GM23248 (cell line): ENCODE results near the gene PAPOLB.

ENCODE experiments used
- EZH2 ChIP-seq: fragments of 200-600 bp; sonication (generic); IDR thresholded peaks from 2 replicates; pipeline ENCODE4 v1.6.1; 2018; ENCODE audit warnings: antibody characterized with exemption, mild to moderate bottlenecking; ENCODE audit not compliant: insufficient read depth, poor library complexity, severe bottlenecking
- EZH2phosphoT487 ChIP-seq: fragments of 200-600 bp; sonication (generic); IDR thresholded peaks from 2 replicates; pipeline ENCODE4 v1.6.1; 2018; ENCODE audit warnings: antibody characterized with exemption, moderate library complexity, mild to moderate bottlenecking, low read depth; ENCODE audit not compliant: insufficient read depth

DNA sequence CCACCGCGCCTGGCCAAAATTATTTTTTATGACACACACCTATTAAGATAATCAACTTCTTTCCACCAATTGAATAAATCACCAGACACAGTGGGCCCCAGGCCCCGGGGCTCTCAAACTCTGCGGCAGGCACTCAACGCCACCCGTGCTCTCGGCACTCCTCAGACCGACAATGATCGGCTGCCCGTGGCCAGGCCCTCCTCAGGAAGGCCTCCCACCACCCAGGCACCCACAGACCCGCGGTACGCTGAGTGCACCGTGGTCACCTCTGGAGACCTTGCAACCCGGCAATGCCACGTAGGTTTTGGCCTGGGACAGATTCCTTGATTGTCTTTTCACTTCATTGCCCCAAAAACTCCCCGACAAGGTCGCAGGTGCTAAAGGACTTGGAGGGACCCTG lies 14.8 kb upstream of the PAPOLB start:
- no peak for TF ChIP-seq EZH2
- no peak for TF ChIP-seq EZH2phosphoT487
